ENCODE results near the gene TMOD1. TPM values are rescaled to one million over a fixed set of nuclear protein-coding genes. Genes with fewer than 3 reads are reported as not detected.
"Not testable (repeated sequence)": the region's sequence is repeated elsewhere in the genome, so short reads cannot be mapped to it uniquely, and the experiment has no call there.

The TMOD1 gene
- total RNA-seq, 3 donors from 2014 or later (not counting 1 experiment from before 2014, with no cell fraction given): 1.9 to 3.2 (median 2.0) TPM

DNA sequence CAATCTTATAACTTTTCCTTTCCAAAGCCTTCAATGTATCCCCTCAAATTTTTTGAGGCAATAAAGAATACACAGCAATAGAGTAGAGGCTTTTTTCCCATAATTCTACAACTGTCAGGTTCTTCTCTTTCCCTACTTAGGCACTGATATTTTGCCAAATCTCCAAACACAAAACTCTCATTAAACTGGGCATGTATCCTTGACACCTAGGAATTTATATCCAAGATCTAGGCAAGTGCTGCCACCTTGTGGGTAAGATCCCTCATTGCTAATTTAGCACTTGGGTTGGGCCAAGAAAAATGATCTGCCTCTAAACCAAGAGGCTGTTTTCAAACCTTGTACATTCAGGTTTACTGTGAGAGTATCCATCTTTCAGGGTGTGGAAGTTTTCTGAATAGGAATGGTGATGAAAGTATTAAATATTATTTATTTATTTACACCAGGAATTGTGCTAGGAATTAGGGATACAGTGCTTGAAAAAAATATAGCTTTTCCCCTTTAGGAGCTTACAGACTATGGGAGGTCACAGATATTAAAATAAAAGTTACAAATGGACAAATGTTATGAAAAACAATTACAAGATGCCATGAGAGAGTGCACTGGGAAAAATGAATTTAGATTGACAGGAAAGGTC is 114.1 kb downstream of the TMOD1 start:
- no peak overlapping the region for H3K27ac ChIP-seq (ENCODE audit: low read length)
- Mint-ChIP-seq H3K9me3 (no peaks in the 10 kb centered on the region), H3K4me1 (no peaks in the 10 kb centered on the region), H3K27me3 (ENCODE audit: low read depth in 2 of 2) (no peaks in the 10 kb centered on the region), H3K4me3 (no peak overlapping the region), H3K27ac (no peak overlapping the region), H3K36me3 (peaks cover 12% of the 10 kb centered on the region)
- peak in 1 of 2 donors; percentile 79 for DNase-seq
- H3K4me1 ChIP-seq (ENCODE audit: control insufficient read depth, insufficient read depth, low read length): no peaks in the 10 kb centered on the region
- no peak overlapping the region for H3K4me3 ChIP-seq (ENCODE audit: low read length)
- peak; percentile 68 to 83 (median 76) for ATAC-seq
- no peaks in the 10 kb centered on the region for H3K9me3 ChIP-seq (ENCODE audit: control insufficient read depth, insufficient read depth, low read length)
- intact Hi-C loops (cut with micrococcal nuclease): loop anchor here (1.0 to 2.0 kb wide), 3 partner anchors 147 to 758 kb away; no protein-coding TSS in a partner anchor
- TF ChIP-seq, protein P1, sequence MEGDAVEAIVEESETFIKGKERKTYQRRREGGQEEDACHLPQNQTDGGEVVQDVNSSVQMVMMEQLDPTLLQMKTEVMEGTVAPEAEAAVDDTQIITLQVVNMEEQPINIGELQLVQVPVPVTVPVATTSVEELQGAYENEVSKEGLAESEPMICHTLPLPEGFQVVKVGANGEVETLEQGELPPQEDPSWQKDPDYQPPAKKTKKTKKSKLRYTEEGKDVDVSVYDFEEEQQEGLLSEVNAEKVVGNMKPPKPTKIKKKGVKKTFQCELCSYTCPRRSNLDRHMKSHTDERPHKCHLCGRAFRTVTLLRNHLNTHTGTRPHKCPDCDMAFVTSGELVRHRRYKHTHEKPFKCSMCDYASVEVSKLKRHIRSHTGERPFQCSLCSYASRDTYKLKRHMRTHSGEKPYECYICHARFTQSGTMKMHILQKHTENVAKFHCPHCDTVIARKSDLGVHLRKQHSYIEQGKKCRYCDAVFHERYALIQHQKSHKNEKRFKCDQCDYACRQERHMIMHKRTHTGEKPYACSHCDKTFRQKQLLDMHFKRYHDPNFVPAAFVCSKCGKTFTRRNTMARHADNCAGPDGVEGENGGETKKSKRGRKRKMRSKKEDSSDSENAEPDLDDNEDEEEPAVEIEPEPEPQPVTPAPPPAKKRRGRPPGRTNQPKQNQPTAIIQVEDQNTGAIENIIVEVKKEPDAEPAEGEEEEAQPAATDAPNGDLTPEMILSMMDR (IDR thresholded peaks at IDR 0.05): peak; percentile 88
- peaks cover 11% of the 10 kb centered on the region for H3K36me3 ChIP-seq (ENCODE audit: control insufficient read depth, insufficient read depth, low read length)
- no peaks in the 10 kb centered on the region for H3K27me3 ChIP-seq (ENCODE audit: control insufficient read depth, insufficient read depth, low read length)

DNA sequence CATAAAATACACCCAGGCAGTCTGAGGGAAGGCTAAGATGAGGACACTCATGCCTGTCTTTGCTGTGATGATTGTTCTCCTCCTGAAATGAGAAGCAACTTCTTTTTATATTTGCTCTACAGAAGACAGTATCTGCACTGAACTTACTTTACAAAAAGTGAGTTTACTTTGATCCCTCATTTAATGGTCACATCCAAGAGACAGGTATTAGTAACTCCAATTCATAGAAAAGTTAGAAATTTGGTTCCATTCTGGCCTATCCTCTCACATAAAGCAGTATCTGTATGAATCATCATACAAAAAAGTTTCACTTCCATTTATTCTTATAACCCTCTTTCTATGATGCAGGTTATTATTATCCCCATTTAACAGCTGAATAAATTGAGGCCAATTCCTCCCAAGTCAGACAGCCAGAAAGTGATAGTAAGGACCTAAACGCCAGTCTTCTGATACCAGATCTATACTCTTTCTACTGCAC is 116.5 kb downstream of the TMOD1 start:
- peaks cover 5% of the 10 kb centered on the region for H3K36me3 ChIP-seq (ENCODE audit: control insufficient read depth, insufficient read depth, low read length)
- H3K27ac ChIP-seq (ENCODE audit: low read length): no peak overlapping the region
- H3K36me3 Mint-ChIP-seq: peaks cover 7% of the 10 kb centered on the region
- no peak overlapping the region for H3K4me3 ChIP-seq (ENCODE audit: low read length)
- H3K27ac Mint-ChIP-seq: no peak overlapping the region
- no peak overlapping the region for H3K4me3 Mint-ChIP-seq
- H3K9me3 ChIP-seq (ENCODE audit: control insufficient read depth, insufficient read depth, low read length): no peaks in the 10 kb centered on the region
- WGBS (ENCODE audit: insufficient coverage): 76% methylated on average over 1 of the region's 1 CpG
- no peaks in the 10 kb centered on the region for H3K27me3 Mint-ChIP-seq (ENCODE audit: low read depth in 2 of 2)
- no peaks in the 10 kb centered on the region for H3K9me3 Mint-ChIP-seq
- intact Hi-C loops (cut with micrococcal nuclease): no loop called here
- DNase-seq (no peak), ATAC-seq (no peak)
- H3K4me1 Mint-ChIP-seq: no peaks in the 10 kb centered on the region
- no peaks in the 10 kb centered on the region for H3K27me3 ChIP-seq (ENCODE audit: control insufficient read depth, insufficient read depth, low read length)
- no peaks in the 10 kb centered on the region for H3K4me1 ChIP-seq (ENCODE audit: control insufficient read depth, insufficient read depth, low read length)
- TF ChIP-seq, protein P1 (IDR thresholded peaks at IDR 0.05): no peak

DNA sequence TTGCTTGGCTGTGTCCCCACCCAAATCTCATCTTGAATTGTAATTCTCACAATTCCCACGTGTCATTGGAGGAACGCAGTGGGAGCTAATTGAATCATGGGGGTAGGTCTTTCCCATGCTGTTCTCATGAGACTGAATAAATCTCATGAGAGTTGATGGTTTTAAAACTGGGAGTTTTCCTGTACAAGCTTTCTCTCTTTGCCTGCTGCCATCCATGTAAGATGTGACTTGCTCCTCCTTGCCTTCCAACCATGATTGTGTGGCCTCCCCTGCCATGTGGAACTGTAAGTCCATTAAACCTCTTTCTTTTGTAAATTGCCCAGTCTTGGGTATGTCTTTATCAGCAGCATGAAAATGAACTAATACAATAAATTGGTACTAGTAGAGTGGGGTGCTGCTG is 118.6 kb downstream of the TMOD1 start:
- H3K9me3 Mint-ChIP-seq; H3K4me3 ChIP-seq (ENCODE audit: low read length); ATAC-seq; DNase-seq; H3K27me3 ChIP-seq (ENCODE audit: control insufficient read depth, insufficient read depth, low read length); H3K4me1 Mint-ChIP-seq; intact Hi-C loops (cut with micrococcal nuclease); H3K27me3 Mint-ChIP-seq (ENCODE audit: low read depth in 2 of 2); H3K27ac Mint-ChIP-seq; H3K4me1 ChIP-seq (ENCODE audit: control insufficient read depth, insufficient read depth, low read length); H3K27ac ChIP-seq (ENCODE audit: low read length); H3K4me3 Mint-ChIP-seq; H3K9me3 ChIP-seq (ENCODE audit: control insufficient read depth, insufficient read depth, low read length): not testable (repeated sequence)
- peaks cover 10% of the 10 kb centered on the region for H3K36me3 Mint-ChIP-seq
- peaks cover 17% of the 10 kb centered on the region for H3K36me3 ChIP-seq (ENCODE audit: control insufficient read depth, insufficient read depth, low read length)
- WGBS (ENCODE audit: insufficient coverage): 94% methylated on average over 2 of the region's 2 CpGs

DNA sequence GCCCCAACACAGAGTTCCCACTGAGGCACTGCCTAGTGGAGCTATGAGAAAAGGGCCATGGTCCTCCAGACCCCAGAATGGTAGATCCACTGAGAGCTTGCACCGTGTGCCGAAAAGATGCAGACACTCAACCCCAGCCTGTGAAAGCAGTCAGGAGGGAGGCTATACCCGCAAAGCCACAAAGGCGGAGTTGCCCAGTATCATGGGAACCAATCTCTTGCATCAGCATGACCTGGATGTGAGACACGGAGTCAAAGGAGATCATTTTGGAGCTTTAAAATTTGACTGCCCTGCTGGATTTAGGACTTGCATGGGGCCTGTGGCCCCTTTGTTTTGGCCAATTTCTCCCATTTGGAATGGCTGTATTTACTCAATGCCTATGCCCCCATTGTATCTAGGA is 121.0 kb downstream of the TMOD1 start:
- H3K4me3 Mint-ChIP-seq; H3K4me1 Mint-ChIP-seq; H3K36me3 Mint-ChIP-seq; H3K9me3 Mint-ChIP-seq; DNase-seq; H3K27ac ChIP-seq (ENCODE audit: low read length); ATAC-seq; H3K27ac Mint-ChIP-seq; intact Hi-C loops (cut with micrococcal nuclease); H3K4me3 ChIP-seq (ENCODE audit: low read length); H3K4me1 ChIP-seq (ENCODE audit: control insufficient read depth, insufficient read depth, low read length); H3K27me3 Mint-ChIP-seq (ENCODE audit: low read depth in 2 of 2); H3K9me3 ChIP-seq (ENCODE audit: control insufficient read depth, insufficient read depth, low read length); H3K27me3 ChIP-seq (ENCODE audit: control insufficient read depth, insufficient read depth, low read length): not testable (repeated sequence)
- peaks cover 22% of the 10 kb centered on the region for H3K36me3 ChIP-seq (ENCODE audit: control insufficient read depth, insufficient read depth, low read length)
- WGBS (ENCODE audit: insufficient coverage): 94% methylated on average over 5 of the region's 5 CpGs

Data from natural killer cell (primary cell).